ENCODE data around the gene UNC13D. TPM values are rescaled to one million over a fixed set of nuclear protein-coding genes. Genes with fewer than 3 reads are reported as not detected.
"Not testable (repeated sequence)": the region's sequence is repeated elsewhere in the genome, so short reads cannot be mapped to it uniquely, and the experiment has no call there.

UNC13D gene
- polyA plus RNA-seq, 1 donor (not counting 4 experiments of a cell fraction or from before 2014, with no cell fraction given) = 0.25 TPM

- TF ChIP-seq EZH2 (IDR thresholded peaks at IDR 0.05; ENCODE audit: low read length) (no peak), CTCF (optimal IDR thresholded peaks at IDR 0.05 in 1 of 3, IDR thresholded peaks at IDR 0.05 in 1 of 3, conservative IDR thresholded peaks at IDR 0.05 in 1 of 3; ENCODE audit: extremely low read depth in 1 of 3, insufficient read depth in 2 of 3, low read length in 3 of 3) (peak; percentile 51 to 76 (median 62))
- H3K9me3 ChIP-seq (ENCODE audit: control insufficient read depth, low read depth, low read length) = no peaks in the 10 kb centered on the region
- H3K9me1 ChIP-seq (ENCODE audit: control insufficient read depth, extremely low read depth, insufficient read depth, low read length) = no peaks in the 10 kb centered on the region
- no peak for FAIRE-seq
- peaks cover 24% of the 10 kb centered on the region for H4K20me1 ChIP-seq (ENCODE audit: control insufficient read depth, extremely low read depth, insufficient read depth, low read length)
- no peak overlapping the region for H2AFZ ChIP-seq (ENCODE audit: control insufficient read depth, low read length)
- H3K4me3 ChIP-seq (ENCODE audit: control insufficient read depth in 2 of 3, extremely low read depth in 1 of 3, insufficient read depth in 2 of 3, low read depth in 1 of 3, low read length in 3 of 3) = peak overlapping the region; percentile 80 to 82 (median 81)
- no peak for DNase-seq (ENCODE audit: low read depth, low spot score)
- peaks cover 11% of the 10 kb centered on the region for H3K79me2 ChIP-seq (ENCODE audit: control insufficient read depth, insufficient read depth, low read length)
- peak overlapping the region; percentile 94 for H3K9ac ChIP-seq (ENCODE audit: control insufficient read depth, extremely low read depth, insufficient read depth, low read length)
- no peaks in the 10 kb centered on the region for H3K27me3 ChIP-seq (ENCODE audit: control insufficient read depth, extremely low read depth, insufficient read depth, low read length)
- peaks cover 24% of the 10 kb centered on the region for H3K4me1 ChIP-seq (ENCODE audit: control insufficient read depth, extremely low read depth, insufficient read depth, low read length)
- dilution Hi-C loops (cut with MboI; ENCODE audit: extremely low pct_ligation_motif_present, low sequenced_read_pairs) = no loop called here
- peak overlapping the region; percentile 94 for H3K27ac ChIP-seq (ENCODE audit: control insufficient read depth, insufficient read depth, low read length)
- H3K36me3 ChIP-seq (ENCODE audit: control insufficient read depth in 2 of 2, extremely low read depth in 1 of 2, insufficient read depth in 2 of 2, low read length in 2 of 2) = peaks cover 4 to 13% of the 10 kb centered on the region in 2 experiments
- peak overlapping the region; percentile 83 for H3K4me2 ChIP-seq (ENCODE audit: control insufficient read depth, extremely low read depth, insufficient read depth, low read depth, low read length)
These were observed 65.3 kb downstream of the UNC13D start for GRCh38 chr17:75778861-75779249.

DNA sequence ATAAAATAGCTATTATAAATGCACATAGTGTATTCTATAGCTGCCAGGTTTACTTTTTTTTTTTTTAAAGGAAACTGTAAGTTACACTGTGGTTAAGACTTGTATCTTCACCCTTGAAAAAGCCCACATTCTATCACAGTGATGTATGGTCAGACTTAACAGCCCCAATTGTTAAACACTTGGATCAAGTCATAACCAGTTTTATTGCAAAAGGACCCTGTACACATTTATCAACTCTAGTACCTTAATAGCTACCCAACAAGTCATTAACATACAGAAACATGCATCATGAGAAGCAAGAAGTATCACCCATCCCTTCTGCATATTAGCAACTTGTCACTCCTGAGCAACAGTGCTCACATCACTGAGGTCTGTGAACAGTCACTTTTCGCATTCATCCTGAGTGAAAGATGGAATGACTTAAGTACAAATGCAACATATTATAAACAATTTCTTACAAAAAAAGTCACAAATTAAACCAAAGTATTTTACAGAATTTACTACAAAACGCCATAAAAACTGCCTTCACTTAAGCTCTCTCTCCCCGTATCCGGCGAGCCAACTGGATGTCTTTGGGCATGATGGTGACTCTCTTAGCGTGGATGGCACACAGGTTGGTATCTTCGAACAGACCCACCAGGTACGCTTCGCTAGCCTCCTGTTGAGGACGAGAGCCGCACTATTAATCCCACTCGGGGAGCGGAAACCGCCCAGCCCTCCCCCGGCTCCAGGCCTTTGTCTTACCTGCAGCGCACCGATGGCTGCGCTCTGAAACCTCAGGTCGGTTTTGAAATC, 65.9 kb downstream of the UNC13D start:
- peak overlapping the region; percentile 94 for H3K9ac ChIP-seq (ENCODE audit: control insufficient read depth, extremely low read depth, insufficient read depth, low read length)
- H2AFZ ChIP-seq (ENCODE audit: control insufficient read depth, low read length); H3K9me1 ChIP-seq (ENCODE audit: control insufficient read depth, extremely low read depth, insufficient read depth, low read length); dilution Hi-C loops (cut with MboI; ENCODE audit: extremely low pct_ligation_motif_present, low sequenced_read_pairs); H3K27me3 ChIP-seq (ENCODE audit: control insufficient read depth, extremely low read depth, insufficient read depth, low read length); DNase-seq (ENCODE audit: low read depth, low spot score); H3K9me3 ChIP-seq (ENCODE audit: control insufficient read depth, low read depth, low read length); FAIRE-seq: not testable (repeated sequence)
- H3K79me2 ChIP-seq (ENCODE audit: control insufficient read depth, insufficient read depth, low read length) = peaks cover 11% of the 10 kb centered on the region
- H3K27ac ChIP-seq (ENCODE audit: control insufficient read depth, insufficient read depth, low read length) = peak overlapping the region; percentile 94
- peak overlapping the region; percentile 80 to 82 (median 81) for H3K4me3 ChIP-seq (ENCODE audit: control insufficient read depth in 2 of 3, extremely low read depth in 1 of 3, insufficient read depth in 2 of 3, low read depth in 1 of 3, low read length in 3 of 3)
- H3K4me1 ChIP-seq (ENCODE audit: control insufficient read depth, extremely low read depth, insufficient read depth, low read length) = peaks cover 19% of the 10 kb centered on the region
- peaks cover 4 to 13% of the 10 kb centered on the region in 2 experiments for H3K36me3 ChIP-seq (ENCODE audit: control insufficient read depth in 2 of 2, extremely low read depth in 1 of 2, insufficient read depth in 2 of 2, low read length in 2 of 2)
- peak overlapping the region; percentile 83 for H3K4me2 ChIP-seq (ENCODE audit: control insufficient read depth, extremely low read depth, insufficient read depth, low read depth, low read length)
- H4K20me1 ChIP-seq (ENCODE audit: control insufficient read depth, extremely low read depth, insufficient read depth, low read length) = peaks cover 24% of the 10 kb centered on the region
